Liver (tissue), 3 donors: ENCODE data around the gene GTPBP3.

Experiments used
- ATF3 ChIP-seq: IDR thresholded peaks from 2 replicates; pipeline ENCODE4 v1.6.1; 2016; ENCODE audit warnings: antibody characterized with exemption
- CTCF ChIP-seq: fragments of 150-350 bp; IDR thresholded peaks from 2 replicates; pipeline ENCODE4 v1.5.1; 2017; ENCODE audit warnings: improper control_type of control experiment, low read depth, low read length; ENCODE audit not compliant: missing input control
- EGR1 ChIP-seq, 2 donors: IDR thresholded peaks; 2 replicates each; pipeline ENCODE4 v1.6.1; 2016 to 2018; ENCODE audit warnings: antibody characterized with exemption in 2 of 2, low read depth in 2 of 2
- FOXA1 ChIP-seq: IDR thresholded peaks from 2 replicates; pipeline ENCODE4 v1.6.1; 2016; ENCODE audit warnings: antibody characterized with exemption
- GABPA ChIP-seq, 2 donors: IDR thresholded peaks in 1 of 2; conservative IDR thresholded peaks in 1 of 2; 2 replicates each; pipeline ENCODE4 v1.6.1; 2016; ENCODE audit warnings: antibody characterized with exemption in 2 of 2, mild to moderate bottlenecking in 1 of 2, moderate library complexity in 1 of 2
- JUND ChIP-seq, 2 donors: IDR thresholded peaks; 2 replicates each; pipeline ENCODE4 v1.6.1; 2016; ENCODE audit warnings: antibody characterized with exemption in 2 of 2
- MAX ChIP-seq: IDR thresholded peaks from 2 replicates; pipeline ENCODE4 v1.6.1; 2016; ENCODE audit warnings: antibody characterized with exemption
- RAD21 ChIP-seq, 2 donors: IDR thresholded peaks; 2 replicates each; pipeline ENCODE4 v1.6.1; 2016; ENCODE audit warnings: antibody characterized with exemption in 2 of 2, mild to moderate bottlenecking in 2 of 2
- REST ChIP-seq: IDR thresholded peaks from 2 replicates; pipeline ENCODE4 v1.6.1; 2016; ENCODE audit warnings: antibody characterized with exemption, mild to moderate bottlenecking
- RXRA ChIP-seq, 2 donors: IDR thresholded peaks; 2 replicates each; pipeline ENCODE4 v1.6.1; 2017 to 2018; ENCODE audit warnings: antibody characterized with exemption in 2 of 2, mild to moderate bottlenecking in 1 of 2
- TAF1 ChIP-seq: conservative IDR thresholded peaks from 2 replicates; pipeline ENCODE4 v1.6.1; 2016; ENCODE audit warnings: antibody characterized with exemption, mild to moderate bottlenecking
- YY1 ChIP-seq: IDR thresholded peaks from 2 replicates; pipeline ENCODE4 v1.6.1; 2016; ENCODE audit warnings: antibody characterized with exemption, mild to moderate bottlenecking
- ZBTB33 ChIP-seq: IDR thresholded peaks from 2 replicates; pipeline ENCODE4 v1.6.1; 2016; ENCODE audit warnings: antibody characterized with exemption
- donor health status: healthy.
- donor health status: healthy.

- TF ChIP-seq RXRA (IDR thresholded peaks at IDR 0.05): no peak
- TF ChIP-seq CTCF: no peak
- no peak for TF ChIP-seq ZBTB33
- TF ChIP-seq REST: no peak
- no peak for TF ChIP-seq TAF1
- TF ChIP-seq FOXA1: no peak
- no peak for TF ChIP-seq GABPA (IDR thresholded peaks at IDR 0.05 in 1 of 2, conservative IDR thresholded peaks at IDR 0.05 in 1 of 2)
- TF ChIP-seq JUND (IDR thresholded peaks at IDR 0.05): no peak
- TF ChIP-seq MAX: no peak
- no peak for TF ChIP-seq ATF3
- no peak for TF ChIP-seq RAD21 (IDR thresholded peaks at IDR 0.05)
- TF ChIP-seq YY1: no peak
- TF ChIP-seq EGR1 (IDR thresholded peaks at IDR 0.05; ENCODE audit: low read depth in 2 of 2): no peak
Measured at GRCh38 chr19:17314007-17314593, 23.3 kb upstream of the GTPBP3 start.
